T-cell (primary cell): Measurements from ENCODE around the gene KCNMA1. TPM values are rescaled to one million over a fixed set of nuclear protein-coding genes. Genes with fewer than 3 reads are reported as not detected.

Experiments used
- ATAC-seq, 4 experiments: fragments of 200-7000 bp in 3 of 4; fragments of 150-1000 bp in 1 of 4; cut with Tn5 transposase; replicated peaks in 1 of 4; 1 replicate in 3 of 4; 2 replicates in 1 of 4; pipeline ENCODE4 v1.10.0; 2021; ENCODE audit warnings: moderate library complexity in 3 of 4, mild to moderate bottlenecking in 2 of 4, moderate number of reproducible peaks in 1 of 4
- CTCF ChIA-PET, 2 donors: fragments of 300-600 bp; sonication (Branson Sonifier 250); formaldehyde crosslinking; loops; one replicate each; lab custom pipeline; 2022; ENCODE audit warnings: antibody characterized with exemption in 2 of 2; lab: Charles Lee
- POLR2A ChIA-PET, 2 donors: fragments of 300-600 bp; sonication (Branson Sonifier 250); formaldehyde crosslinking; loops; one replicate each; lab custom pipeline; 2022; ENCODE audit warnings: antibody characterized with exemption in 2 of 2; lab: Charles Lee
- DNase-seq, 35 experiments: peaks; one replicate each; pipeline versions ENCODE4 v3.0.0 to v3.0.0-alpha.2; 2013 to 2023
- H3K27ac ChIP-seq: one replicate; pipeline ENCODE4 v1.5.1; 2013; ENCODE audit warnings: low read length
- H3K27me3 ChIP-seq, 2 experiments: replicated peaks in 1 of 2; 1 replicate in 1 of 2; 2 replicates in 1 of 2; pipeline versions ENCODE4 v1.6.1 to v1.7.0; 2013; ENCODE audit warnings: low read length in 1 of 2, mixed read lengths in 1 of 2; ENCODE audit not compliant: control insufficient read depth in 2 of 2, insufficient read depth in 2 of 2; ENCODE audit errors: extremely low read depth in 1 of 2
- H3K36me3 ChIP-seq, 2 donors: 1 replicate in 1 of 2; 2 replicates in 1 of 2; pipeline versions ENCODE4 v1.6.1 to v1.7.0; 2013; ENCODE audit warnings: low read length in 1 of 2; ENCODE audit not compliant: control insufficient read depth in 2 of 2, insufficient read depth in 1 of 2; ENCODE audit errors: extremely low read depth in 1 of 2
- H3K4me1 ChIP-seq, 2 experiments: 1 replicate in 1 of 2; 2 replicates in 1 of 2; pipeline versions ENCODE4 v1.6.1 to v1.7.0; 2013; ENCODE audit warnings: low read length in 2 of 2, mixed read lengths in 1 of 2; ENCODE audit not compliant: insufficient read depth in 2 of 2, control insufficient read depth in 1 of 2; ENCODE audit errors: extremely low read depth in 1 of 2
- H3K4me3 ChIP-seq, 2 donors: 1 replicate in 1 of 2; 2 replicates in 1 of 2; pipeline versions ENCODE4 v1.5.1 to v1.7.0; 2013; ENCODE audit warnings: mild to moderate bottlenecking in 2 of 2, low read length in 1 of 2, moderate library complexity in 1 of 2; ENCODE audit not compliant: control insufficient read depth in 1 of 2; ENCODE audit errors: extremely low read depth in 1 of 2
- H3K9me3 ChIP-seq: 2 replicates; pipeline ENCODE4 v1.7.0; 2013
- H3K27ac Mint-ChIP-seq, 2 donors: one replicate each; pipeline ENCODE4 v1.8.0; 2020 to 2021; ENCODE audit warnings: mild to moderate bottlenecking in 2 of 2, mixed read lengths in 2 of 2
- H3K27me3 Mint-ChIP-seq, 2 donors: one replicate each; pipeline ENCODE4 v1.8.0; 2021 to 2022; ENCODE audit warnings: mixed read lengths in 2 of 2
- H3K36me3 Mint-ChIP-seq: one replicate; pipeline ENCODE4 v1.8.0; 2021; ENCODE audit warnings: mixed read lengths
- H3K4me1 Mint-ChIP-seq, 3 donors: one replicate each; pipeline ENCODE4 v1.8.0; 2020 to 2022; ENCODE audit warnings: mixed read lengths in 3 of 3, mild to moderate bottlenecking in 1 of 3
- H3K4me3 Mint-ChIP-seq, 3 donors: one replicate each; pipeline ENCODE4 v1.8.0; 2020 to 2022; ENCODE audit warnings: mild to moderate bottlenecking in 3 of 3, mixed read lengths in 3 of 3, moderate library complexity in 3 of 3
- H3K9me3 Mint-ChIP-seq, 3 donors: one replicate each; pipeline ENCODE4 v1.8.0; 2020 to 2022; ENCODE audit warnings: mixed read lengths in 3 of 3
- WGBS: methylation state at CpG from one replicate; pipeline ENCODE4 v1.1.5; 2013; ENCODE audit warnings: missing lambda C conversion rate; ENCODE audit not compliant: insufficient coverage; 5-methylcytosine and 5-hydroxymethylcytosine counted together
- total RNA-seq, 35 experiments: library from RNA in 6 of 35; stranded (reverse) in 6 of 35; fragments of 120-200 nt in 1 of 35; gene quantifications; one replicate each; pipeline versions ENCODE4 v1.2.1 to v1.2.4 and lab custom pipeline; 2013 to 2026

Gene KCNMA1
- total RNA-seq, 5 donors from 2014 or later (not counting 1 experiment from before 2014, with no cell fraction given) = 0.14 to 1.6 (median 0.60) TPM

- H3K4me3 Mint-ChIP-seq = no peak overlapping the region
- ChIA-PET POLR2A (no interaction called here), CTCF (no interaction called here)
- Histone ChIP-seq H3K9me3 (no peaks in the 10 kb centered on the region), H3K36me3 (no peaks in the 10 kb centered on the region), H3K27me3 (no peaks in the 10 kb centered on the region), H3K4me3 (no peak overlapping the region), H3K4me1 (no peaks in the 10 kb centered on the region), H3K27ac (no peak overlapping the region)
- H3K4me1 Mint-ChIP-seq = no peaks in the 10 kb centered on the region
- H3K27ac Mint-ChIP-seq = no peak overlapping the region
- H3K36me3 Mint-ChIP-seq = no peaks in the 10 kb centered on the region
- ATAC-seq = no peak
- H3K9me3 Mint-ChIP-seq = no peaks in the 10 kb centered on the region
- WGBS = 100% methylated on average over 1 of the region's 4 CpGs
- H3K27me3 Mint-ChIP-seq = peaks cover 2 to 15% of the 10 kb centered on the region in 2 donors
- no peak for DNase-seq
Measured at GRCh38 chr10:77020426-77021040, 617.1 kb downstream of the KCNMA1 start.

GRCh38 chr10:77016855-77017254 lies 620.8 kb downstream of the KCNMA1 start:
- Histone ChIP-seq H3K9me3 (no peaks in the 10 kb centered on the region), H3K4me1 (no peaks in the 10 kb centered on the region), H3K4me3 (no peak overlapping the region), H3K27me3 (peaks cover 0 to 3% of the 10 kb centered on the region in 2 experiments), H3K36me3 (no peaks in the 10 kb centered on the region), H3K27ac (no peak overlapping the region)
- CTCF ChIA-PET = no interaction called here
- no peak overlapping the region for H3K4me3 Mint-ChIP-seq
- no peaks in the 10 kb centered on the region for H3K36me3 Mint-ChIP-seq
- 88% methylated on average over 3 of the region's 4 CpGs for WGBS
- ATAC-seq (no peak), DNase-seq (no peak)
- no peak overlapping the region for H3K27ac Mint-ChIP-seq
- H3K27me3 Mint-ChIP-seq = peaks cover 3 to 15% of the 10 kb centered on the region in 2 donors
- H3K4me1 Mint-ChIP-seq = no peaks in the 10 kb centered on the region
- POLR2A ChIA-PET = no interaction called here
- H3K9me3 Mint-ChIP-seq = no peaks in the 10 kb centered on the region

- Histone ChIP-seq H3K36me3 (no peaks in the 10 kb centered on the region), H3K4me1 (no peaks in the 10 kb centered on the region), H3K27me3 (peaks cover 0 to 3% of the 10 kb centered on the region in 2 experiments), H3K4me3 (no peak overlapping the region), H3K9me3 (no peaks in the 10 kb centered on the region), H3K27ac (no peak overlapping the region)
- H3K27ac Mint-ChIP-seq = no peak overlapping the region
- CTCF ChIA-PET = no interaction called here
- no peak overlapping the region for H3K4me3 Mint-ChIP-seq
- no CpG with 5 or more reads among the region's 7 CpGs for WGBS
- peaks cover 3 to 15% of the 10 kb centered on the region in 2 donors for H3K27me3 Mint-ChIP-seq
- H3K9me3 Mint-ChIP-seq = no peaks in the 10 kb centered on the region
- H3K4me1 Mint-ChIP-seq = no peaks in the 10 kb centered on the region
- no peaks in the 10 kb centered on the region for H3K36me3 Mint-ChIP-seq
- DNase-seq (no peak), ATAC-seq (no peak)
- POLR2A ChIA-PET = interaction anchor here in 1 of 2 donors (0.7 kb wide), 1 partner anchor 1059 kb away, joined by 3 read pairs; no protein-coding TSS in a partner anchor
Measured at GRCh38 chr10:77016278-77016815, 621.3 kb downstream of the KCNMA1 start.

- ATAC-seq (no peak), DNase-seq (no peak)
- H3K9me3 ChIP-seq = no peaks in the 10 kb centered on the region
- ChIA-PET POLR2A (no interaction called here), CTCF (no interaction called here)
- Mint-ChIP-seq H3K27me3 (peaks cover 3 to 15% of the 10 kb centered on the region in 2 donors), H3K36me3 (no peaks in the 10 kb centered on the region), H3K27ac (no peak overlapping the region), H3K4me1 (no peaks in the 10 kb centered on the region), H3K9me3 (no peaks in the 10 kb centered on the region), H3K4me3 (no peak overlapping the region)
- no peak overlapping the region for H3K4me3 ChIP-seq
- H3K36me3 ChIP-seq = no peaks in the 10 kb centered on the region
- H3K27me3 ChIP-seq = peaks cover 0 to 3% of the 10 kb centered on the region in 2 experiments
- no CpG with 5 or more reads among the region's 1 CpG for WGBS
- H3K4me1 ChIP-seq = no peaks in the 10 kb centered on the region
- no peak overlapping the region for H3K27ac ChIP-seq
Measured at GRCh38 chr10:77015360-77015759, 622.2 kb downstream of the KCNMA1 start.

- POLR2A ChIA-PET = no interaction called here
- no peak overlapping the region for H3K4me3 Mint-ChIP-seq
Measured at GRCh38 chr10:77012812-77013500, 624.7 kb downstream of the KCNMA1 start.

GRCh38 chr10:77011874-77012811 lies 625.5 kb downstream of the KCNMA1 start:
- H3K27me3 Mint-ChIP-seq = peaks cover 3 to 15% of the 10 kb centered on the region in 2 donors
- H3K4me1 Mint-ChIP-seq = no peaks in the 10 kb centered on the region
- H3K36me3 Mint-ChIP-seq = no peaks in the 10 kb centered on the region
- H3K27ac ChIP-seq = no peak overlapping the region
- no peaks in the 10 kb centered on the region for H3K4me1 ChIP-seq
- H3K4me3 Mint-ChIP-seq = no peak overlapping the region
- peaks cover 0 to 3% of the 10 kb centered on the region in 2 experiments for H3K27me3 ChIP-seq
- CTCF ChIA-PET = no interaction called here
- no peak overlapping the region for H3K4me3 ChIP-seq
- no peak overlapping the region for H3K27ac Mint-ChIP-seq
- 100% methylated on average over 2 of the region's 11 CpGs for WGBS
- no peaks in the 10 kb centered on the region for H3K9me3 Mint-ChIP-seq
- ATAC-seq (no peak), DNase-seq (no peak)
- H3K9me3 ChIP-seq = no peaks in the 10 kb centered on the region
- POLR2A ChIA-PET = no interaction called here
- no peaks in the 10 kb centered on the region for H3K36me3 ChIP-seq

More at GRCh38 chr10:77012812-77013500, 624.7 kb downstream of the KCNMA1 start:
- Histone ChIP-seq H3K9me3 (no peaks in the 10 kb centered on the region), H3K4me3 (no peak overlapping the region), H3K36me3 (no peaks in the 10 kb centered on the region), H3K4me1 (no peaks in the 10 kb centered on the region), H3K27me3 (peaks cover 0 to 3% of the 10 kb centered on the region in 2 experiments), H3K27ac (no peak overlapping the region)
- DNase-seq (no peak), ATAC-seq (no peak)
- Mint-ChIP-seq H3K9me3 (no peaks in the 10 kb centered on the region), H3K27me3 (peaks cover 3 to 15% of the 10 kb centered on the region in 2 donors), H3K36me3 (no peaks in the 10 kb centered on the region), H3K27ac (no peak overlapping the region), H3K4me1 (no peaks in the 10 kb centered on the region)
- CTCF ChIA-PET = no interaction called here
- WGBS = 70% methylated on average over 1 of the region's 2 CpGs
